ENCODE results near the gene RBM15B.

RBM15B gene

GRCh38 chr3:51393564-51393963 is 2.5 kb downstream of the RBM15B start:
- DNase-seq = no peak

GRCh38 chr3:51394541-51394940 is 3.5 kb downstream of the RBM15B start:
- DNase-seq = no peak

- DNase-seq = no peak
Observed at GRCh38 chr3:51395493-51396213, 4.6 kb downstream of the RBM15B start.

- DNase-seq = no peak
Observed at GRCh38 chr3:51396401-51396800, 5.3 kb downstream of the RBM15B start.

- no peak for DNase-seq
Observed at GRCh38 chr3:51397392-51397791, 6.3 kb downstream of the RBM15B start.

GRCh38 chr3:51398595-51399310 is 7.7 kb downstream of the RBM15B start:
- no peak for DNase-seq

GRCh38 chr3:51400166-51400565 is 9.1 kb downstream of the RBM15B start:
- DNase-seq = no peak

- no peak for DNase-seq
Observed at GRCh38 chr3:51401735-51402134, 10.7 kb downstream of the RBM15B start.

GRCh38 chr3:51403675-51404074 is 12.6 kb downstream of the RBM15B start:
- DNase-seq = no peak

- DNase-seq = no peak
Observed at GRCh38 chr3:51408021-51408420, 16.9 kb downstream of the RBM15B start.

- no peak for DNase-seq
Observed at GRCh38 chr3:51408813-51409212, 17.7 kb downstream of the RBM15B start.

GRCh38 chr3:51422211-51422610 is 31.1 kb downstream of the RBM15B start:
- no peak for DNase-seq

- DNase-seq = no peak
Observed at GRCh38 chr3:51426921-51427320, 35.8 kb downstream of the RBM15B start.

- DNase-seq = no peak
Observed at GRCh38 chr3:51429138-51429537, 38.1 kb downstream of the RBM15B start.

GRCh38 chr3:51434110-51434509 is 43.0 kb downstream of the RBM15B start:
- DNase-seq = no peak

GRCh38 chr3:51434746-51435327 is 43.8 kb downstream of the RBM15B start:
- peak; percentile 49 for DNase-seq

- no peak for DNase-seq
Observed at GRCh38 chr3:51436998-51437639, 46.0 kb downstream of the RBM15B start.

- DNase-seq = no peak
Observed at GRCh38 chr3:51441282-51442030, 50.4 kb downstream of the RBM15B start.

GRCh38 chr3:51445544-51446280 is 54.6 kb downstream of the RBM15B start:
- no peak for DNase-seq
